SK-N-SH (cell line): ENCODE results near the gene STAG3. TPM values are rescaled to one million over a fixed set of nuclear protein-coding genes. Genes with fewer than 3 reads are reported as not detected.

Source experiments
- CTCF ChIA-PET: fragments of 300-600, 350-600 bp; formaldehyde crosslinking; extraction: SDS; loops from one replicate; lab custom pipeline; 2021; lab: Yijun Ruan, JAX
- POLR2A ChIA-PET: fragments of 350-600 bp; sonication (Branson Sonifier 250); formaldehyde crosslinking; extraction: SDS; loops from one replicate; lab custom pipeline; 2020; ENCODE audit warnings: antibody characterized with exemption, inconsistent platforms; lab: Yijun Ruan, JAX
- DNase-seq: peaks from one replicate; pipeline ENCODE4 v3.0.0; 2012
- H2AFZ ChIP-seq: fragments of 200-600 bp; sonication (generic); 2 replicates; pipeline ENCODE4 v1.8.1; 2016; ENCODE audit warnings: antibody characterized with exemption, mild to moderate bottlenecking, low read depth
- H3F3A ChIP-seq: fragments of 200-600 bp; sonication (generic); replicated peaks from 2 replicates; pipeline ENCODE3; 2016; ENCODE audit warnings: antibody characterized with exemption, mild to moderate bottlenecking; ENCODE audit not compliant: insufficient read depth
- H3K27ac ChIP-seq, 2 experiments: fragments of 200-500 bp in 1 of 2; fragments of 200-600 bp in 1 of 2; sonication (Bioruptor generic) in 1 of 2; sonication (generic), shearing (Covaris generic) in 1 of 2; 2 replicates each; pipeline versions ENCODE4 v1.5.1 to v1.6.1; 2014 to 2016; ENCODE audit warnings: low read depth in 2 of 2, inconsistent platforms in 1 of 2, low read length in 1 of 2, mild to moderate bottlenecking in 1 of 2, mixed read lengths in 1 of 2
- H3K27me3 ChIP-seq: fragments of 200-600 bp; sonication (generic), shearing (Covaris generic); 2 replicates; pipeline ENCODE4 v1.6.1; 2016; ENCODE audit warnings: mixed run types; ENCODE audit not compliant: insufficient read depth
- H3K36me3 ChIP-seq, 2 experiments: fragments of 200-500 bp in 1 of 2; fragments of 200-600 bp in 1 of 2; sonication (Bioruptor generic) in 1 of 2; sonication (generic) in 1 of 2; replicated peaks in 1 of 2; 2 replicates each; pipeline versions ENCODE3 to v1.5.1; 2014 to 2016; ENCODE audit warnings: low read length in 1 of 2, mild to moderate bottlenecking in 1 of 2; ENCODE audit not compliant: insufficient read depth in 2 of 2, control insufficient read depth in 1 of 2
- H3K4me1 ChIP-seq, 2 experiments: fragments of 200-500 bp in 1 of 2; fragments of 200-600 bp in 1 of 2; sonication (Bioruptor generic) in 1 of 2; sonication (generic), shearing (Covaris generic) in 1 of 2; 2 replicates each; pipeline versions ENCODE4 v1.5.1 to v1.6.1; 2014 to 2016; ENCODE audit warnings: low read depth in 1 of 2, low read length in 1 of 2, mixed run types in 1 of 2; ENCODE audit not compliant: insufficient read depth in 2 of 2, control insufficient read depth in 1 of 2
- H3K4me2 ChIP-seq: fragments of 200-600 bp; sonication (generic), shearing (Covaris generic); 2 replicates; pipeline ENCODE4 v1.6.1; 2017; ENCODE audit warnings: mixed run types
- H3K4me3 ChIP-seq, 2 experiments: fragments of 200-500 bp in 1 of 2; fragments of 200-600 bp in 1 of 2; sonication (Bioruptor generic) in 1 of 2; sonication (generic), shearing (Covaris generic) in 1 of 2; 2 replicates each; pipeline versions ENCODE4 v1.5.1 to v1.8.1; 2014 to 2016; ENCODE audit warnings: low read depth in 2 of 2, inconsistent platforms in 1 of 2, low read length in 1 of 2, mild to moderate bottlenecking in 1 of 2, mixed read lengths in 1 of 2, moderate library complexity in 1 of 2
- H3K79me2 ChIP-seq: fragments of 200-600 bp; sonication (generic); 2 replicates; pipeline ENCODE4 v1.8.1; 2017; ENCODE audit warnings: mild to moderate bottlenecking; ENCODE audit not compliant: insufficient read depth
- H3K9ac ChIP-seq: fragments of 200-600 bp; sonication (generic); 2 replicates; pipeline ENCODE4 v1.6.1; 2017; ENCODE audit warnings: mixed run types
- H3K9me2 ChIP-seq: fragments of 200-600 bp; sonication (generic); 2 replicates; pipeline ENCODE4 v1.6.1; 2017; ENCODE audit warnings: mixed run types
- H3K9me3 ChIP-seq: fragments of 200-600 bp; sonication (generic); 2 replicates; pipeline ENCODE4 v1.6.1; 2017; ENCODE audit warnings: mixed run types, mild to moderate bottlenecking, moderate library complexity
- H4K20me1 ChIP-seq: fragments of 200-600 bp; sonication (generic); 2 replicates; pipeline ENCODE4 v1.6.1; 2017; ENCODE audit warnings: mild to moderate bottlenecking, mixed run types; ENCODE audit not compliant: insufficient read depth
- CTCF ChIP-seq: fragments of 200-600 bp; sonication (generic); IDR thresholded peaks from 2 replicates; pipeline ENCODE4 v1.6.1; 2017; ENCODE audit warnings: antibody characterized with exemption, mild to moderate bottlenecking, moderate library complexity
- EZH2phosphoT487 ChIP-seq: fragments of 200-600 bp; sonication (generic); IDR thresholded peaks from 2 replicates; pipeline ENCODE4 v1.6.1; 2017; ENCODE audit warnings: low read depth, mixed run types, mild to moderate bottlenecking, antibody characterized with exemption, moderate library complexity, borderline replicate concordance
- FOSL2 ChIP-seq: IDR thresholded peaks from 2 replicates; pipeline ENCODE4 v1.4.0; 2012; ENCODE audit warnings: low read depth, mild to moderate bottlenecking, moderate library complexity, borderline replicate concordance
- GABPA ChIP-seq: IDR thresholded peaks from 2 replicates; pipeline ENCODE4 v1.4.0; 2012; ENCODE audit warnings: low read depth, mild to moderate bottlenecking
- MEF2A ChIP-seq: IDR thresholded peaks from 2 replicates; pipeline ENCODE4 v1.4.0; 2012; ENCODE audit warnings: low read depth, borderline replicate concordance
- MXI1 ChIP-seq: IDR thresholded peaks from 2 replicates; pipeline ENCODE4 v1.6.1; 2012; ENCODE audit warnings: mild to moderate bottlenecking, low read depth, low read length, improper control_type of control experiment
- NFIC ChIP-seq: IDR thresholded peaks from 2 replicates; pipeline ENCODE4 v1.4.0; 2012; ENCODE audit warnings: borderline replicate concordance
- POLR2AphosphoS5 ChIP-seq: IDR thresholded peaks from 2 replicates; pipeline ENCODE4 v1.6.1; 2012; ENCODE audit warnings: low read depth, low read length
- RCOR1 ChIP-seq: fragments of 150-350 bp; IDR thresholded peaks from 2 replicates; pipeline ENCODE4 v1.6.1; 2017; ENCODE audit warnings: antibody characterized with exemption, low read length
- RFX5 ChIP-seq: IDR thresholded peaks from 2 replicates; pipeline ENCODE4 v1.6.1; 2012; ENCODE audit warnings: mild to moderate bottlenecking, improper control_type of control experiment, low read length
- SMC3 ChIP-seq: IDR thresholded peaks from 2 replicates; pipeline ENCODE4 v1.6.1; 2012; ENCODE audit warnings: low read depth, low read length, improper control_type of control experiment
- TAF1 ChIP-seq: IDR thresholded peaks from 2 replicates; pipeline ENCODE4 v1.6.1; 2012; ENCODE audit warnings: low read depth, mild to moderate bottlenecking, low read length, moderate library complexity, borderline replicate concordance
- TCF12 ChIP-seq: IDR thresholded peaks from 2 replicates; pipeline ENCODE4 v1.4.0; 2012
- WGBS: methylation state at CpG from one replicate; pipeline ENCODE4 v1.1.6; 2017; ENCODE audit warnings: low lambda C conversion rate; 5-methylcytosine and 5-hydroxymethylcytosine counted together
- polyA plus RNA-seq, 3 experiments: library from polyadenylated mRNA; depleted of rRNA; stranded (reverse); fragments of >200 nt; gene quantifications; 2 replicates each; pipeline ENCODE4 v1.2.3, GENCODE V29; 2012
- TF ChIP-seq, protein P1 (sequence below): IDR thresholded peaks from 2 replicates; pipeline ENCODE4 v1.4.0; 2012; ENCODE audit warnings: low read depth, borderline replicate concordance
- TF ChIP-seq, protein P2 (sequence below): IDR thresholded peaks from 2 replicates; pipeline ENCODE4 v1.6.1; 2012; ENCODE audit warnings: mild to moderate bottlenecking, low read depth, low read length, moderate library complexity
- TF ChIP-seq, protein P3 (sequence below): IDR thresholded peaks from 2 replicates; pipeline ENCODE4; 2012

STAG3 gene
- polyA plus RNA-seq, 1 of the 3 experiments (the other 2 are of a cell fraction): 0.10 TPM

GRCh38 chr7:100132126-100132525 lies 45.6 kb upstream of the STAG3 start (continued):
- TF ChIP-seq CTCF (no peak), RCOR1 (no peak), EZH2phosphoT487 (no peak), POLR2AphosphoS5 (no peak), MXI1 (no peak), MEF2A (no peak), TAF1 (no peak)
- TF ChIP-seq, protein P1, sequence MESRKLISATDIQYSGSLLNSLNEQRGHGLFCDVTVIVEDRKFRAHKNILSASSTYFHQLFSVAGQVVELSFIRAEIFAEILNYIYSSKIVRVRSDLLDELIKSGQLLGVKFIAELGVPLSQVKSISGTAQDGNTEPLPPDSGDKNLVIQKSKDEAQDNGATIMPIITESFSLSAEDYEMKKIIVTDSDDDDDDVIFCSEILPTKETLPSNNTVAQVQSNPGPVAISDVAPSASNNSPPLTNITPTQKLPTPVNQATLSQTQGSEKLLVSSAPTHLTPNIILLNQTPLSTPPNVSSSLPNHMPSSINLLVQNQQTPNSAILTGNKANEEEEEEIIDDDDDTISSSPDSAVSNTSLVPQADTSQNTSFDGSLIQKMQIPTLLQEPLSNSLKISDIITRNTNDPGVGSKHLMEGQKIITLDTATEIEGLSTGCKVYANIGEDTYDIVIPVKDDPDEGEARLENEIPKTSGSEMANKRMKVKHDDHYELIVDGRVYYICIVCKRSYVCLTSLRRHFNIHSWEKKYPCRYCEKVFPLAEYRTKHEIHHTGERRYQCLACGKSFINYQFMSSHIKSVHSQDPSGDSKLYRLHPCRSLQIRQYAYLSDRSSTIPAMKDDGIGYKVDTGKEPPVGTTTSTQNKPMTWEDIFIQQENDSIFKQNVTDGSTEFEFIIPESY: no peak

GRCh38 chr7:100132697-100133151 lies 45.0 kb upstream of the STAG3 start:
- H3K4me2 ChIP-seq: no peak overlapping the region
- peaks cover 27% of the 10 kb centered on the region for H3F3A ChIP-seq
- H3K36me3 ChIP-seq: no peaks in the 10 kb centered on the region
- peak overlapping the region; percentile 54; the same call in 1 of the 2 replicates for H2AFZ ChIP-seq
- ChIA-PET POLR2A (interaction anchor here (1.0 to 3.1 kb wide), 3 partner anchors 16 to 31 kb away, joined by 3 to 12 read pairs (median 4); partner anchors contain the start of genes AP4M1, LAMTOR4 and MCM7), CTCF (interaction anchor here (0.6 to 13.6 kb wide), 51 partner anchors 8 to 1256 kb away, joined by 3 to 262 read pairs (median 6); partner anchors contain the start of genes AP4M1, CNPY4, COPS6 and GAL3ST4)
- 0 out of 4 replicates have a peak overlapping the region, but pooled peaks of 1 of the 2 experiments have one; percentile 1 for H3K27ac ChIP-seq
- no peak overlapping the region for H3K9ac ChIP-seq
- peaks cover 5 to 10% of the 10 kb centered on the region in 2 experiments; a peak in 2 of 4 replicates for H3K4me1 ChIP-seq
- H3K27me3 ChIP-seq: no peaks in the 10 kb centered on the region
- H3K9me3 ChIP-seq: no peaks in the 10 kb centered on the region
- DNase-seq: peak; percentile 89
- WGBS: 17% methylated on average over 3 of the region's 3 CpGs
- no peaks in the 10 kb centered on the region for H3K9me2 ChIP-seq
- peak overlapping the region in 1 of 2 experiments; percentile 6; a peak in 1 of 4 replicates for H3K4me3 ChIP-seq
- no peaks in the 10 kb centered on the region for H4K20me1 ChIP-seq
- no peaks in the 10 kb centered on the region for H3K79me2 ChIP-seq
- TF ChIP-seq NFIC (no peak), FOSL2 (no peak), TAF1 (no peak), RFX5 (no peak), GABPA (no peak), TCF12 (no peak), CTCF (peak; percentile 97), RCOR1 (no peak; the same call in 1 of the 2 replicates), SMC3 (peak; percentile 97)
- TF ChIP-seq, protein P2, sequence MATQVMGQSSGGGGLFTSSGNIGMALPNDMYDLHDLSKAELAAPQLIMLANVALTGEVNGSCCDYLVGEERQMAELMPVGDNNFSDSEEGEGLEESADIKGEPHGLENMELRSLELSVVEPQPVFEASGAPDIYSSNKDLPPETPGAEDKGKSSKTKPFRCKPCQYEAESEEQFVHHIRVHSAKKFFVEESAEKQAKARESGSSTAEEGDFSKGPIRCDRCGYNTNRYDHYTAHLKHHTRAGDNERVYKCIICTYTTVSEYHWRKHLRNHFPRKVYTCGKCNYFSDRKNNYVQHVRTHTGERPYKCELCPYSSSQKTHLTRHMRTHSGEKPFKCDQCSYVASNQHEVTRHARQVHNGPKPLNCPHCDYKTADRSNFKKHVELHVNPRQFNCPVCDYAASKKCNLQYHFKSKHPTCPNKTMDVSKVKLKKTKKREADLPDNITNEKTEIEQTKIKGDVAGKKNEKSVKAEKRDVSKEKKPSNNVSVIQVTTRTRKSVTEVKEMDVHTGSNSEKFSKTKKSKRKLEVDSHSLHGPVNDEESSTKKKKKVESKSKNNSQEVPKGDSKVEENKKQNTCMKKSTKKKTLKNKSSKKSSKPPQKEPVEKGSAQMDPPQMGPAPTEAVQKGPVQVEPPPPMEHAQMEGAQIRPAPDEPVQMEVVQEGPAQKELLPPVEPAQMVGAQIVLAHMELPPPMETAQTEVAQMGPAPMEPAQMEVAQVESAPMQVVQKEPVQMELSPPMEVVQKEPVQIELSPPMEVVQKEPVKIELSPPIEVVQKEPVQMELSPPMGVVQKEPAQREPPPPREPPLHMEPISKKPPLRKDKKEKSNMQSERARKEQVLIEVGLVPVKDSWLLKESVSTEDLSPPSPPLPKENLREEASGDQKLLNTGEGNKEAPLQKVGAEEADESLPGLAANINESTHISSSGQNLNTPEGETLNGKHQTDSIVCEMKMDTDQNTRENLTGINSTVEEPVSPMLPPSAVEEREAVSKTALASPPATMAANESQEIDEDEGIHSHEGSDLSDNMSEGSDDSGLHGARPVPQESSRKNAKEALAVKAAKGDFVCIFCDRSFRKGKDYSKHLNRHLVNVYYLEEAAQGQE: no peak
- TF ChIP-seq, protein P3, sequence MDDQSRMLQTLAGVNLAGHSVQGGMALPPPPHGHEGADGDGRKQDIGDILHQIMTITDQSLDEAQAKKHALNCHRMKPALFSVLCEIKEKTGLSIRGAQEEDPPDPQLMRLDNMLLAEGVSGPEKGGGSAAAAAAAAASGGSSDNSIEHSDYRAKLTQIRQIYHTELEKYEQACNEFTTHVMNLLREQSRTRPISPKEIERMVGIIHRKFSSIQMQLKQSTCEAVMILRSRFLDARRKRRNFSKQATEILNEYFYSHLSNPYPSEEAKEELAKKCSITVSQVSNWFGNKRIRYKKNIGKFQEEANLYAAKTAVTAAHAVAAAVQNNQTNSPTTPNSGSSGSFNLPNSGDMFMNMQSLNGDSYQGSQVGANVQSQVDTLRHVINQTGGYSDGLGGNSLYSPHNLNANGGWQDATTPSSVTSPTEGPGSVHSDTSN: no peak
- TF ChIP-seq, protein P1: no peak
